NCI-H774 (cell line): ENCODE data around the gene AP5S1.
"Not testable (repeated sequence)": the region's sequence is repeated elsewhere in the genome, so short reads cannot be mapped to it uniquely, and the experiment has no call there.

Experiments
- DNase-seq: peaks from one replicate; lab custom pipeline; 2025; lab: John Stamatoyannopoulos, UW

The AP5S1 gene

GRCh38 chr20:3820048-3820900 is at the start of gene AP5S1:
Gene AP5S1 (plus strand): TSS chr20:3820547. CDS start chr20:3822118, 1,571 bp downstream.
- peak; percentile 94 for DNase-seq

GRCh38 chr20:3771552-3772058 is 48.7 kb upstream of the AP5S1 start:
- no peak for DNase-seq

GRCh38 chr20:3775457-3776108 is 44.8 kb upstream of the AP5S1 start:
- DNase-seq: no peak

GRCh38 chr20:3777381-3777715 is 43.0 kb upstream of the AP5S1 start:
- DNase-seq: no peak

GRCh38 chr20:3777716-3778629 is 42.4 kb upstream of the AP5S1 start:
- no peak for DNase-seq

- DNase-seq: no peak
These were observed 41.4 kb upstream of the AP5S1 start for GRCh38 chr20:3778976-3779375.

GRCh38 chr20:3781153-3781910 is 39.0 kb upstream of the AP5S1 start, which contains the start of gene SPEF1:
Gene SPEF1 (minus strand): TSS chr20:3781448. CDS start chr20:3781287, 161 bp downstream.
- DNase-seq: peak; percentile 86

- DNase-seq: no peak
These were observed 37.8 kb upstream of the AP5S1 start for GRCh38 chr20:3782597-3782996.

GRCh38 chr20:3783068-3783489 is 37.3 kb upstream of the AP5S1 start:
- DNase-seq: no peak

- no peak for DNase-seq
These were observed 36.7 kb upstream of the AP5S1 start for GRCh38 chr20:3783511-3784195.

- no peak for DNase-seq
These were observed 36.0 kb upstream of the AP5S1 start for GRCh38 chr20:3784216-3784853.

GRCh38 chr20:3784863-3785239 is 35.5 kb upstream of the AP5S1 start:
- no peak for DNase-seq

- no peak for DNase-seq
These were observed 34.9 kb upstream of the AP5S1 start for GRCh38 chr20:3785240-3786125.

GRCh38 chr20:3786126-3786484 is 34.2 kb upstream of the AP5S1 start:
- DNase-seq: peak; percentile 49

GRCh38 chr20:3786665-3787323 is 33.6 kb upstream of the AP5S1 start, which contains the start of gene CENPB:
Gene CENPB (minus strand): TSS chr20:3786740. CDS start chr20:3786483, 257 bp downstream.
- peak; percentile 83 for DNase-seq

GRCh38 chr20:3787324-3788014 is 32.9 kb upstream of the AP5S1 start:
- no peak for DNase-seq

GRCh38 chr20:3788685-3789155 is 31.6 kb upstream of the AP5S1 start:
- no peak for DNase-seq

- DNase-seq: not testable (repeated sequence)
These were observed 31.1 kb upstream of the AP5S1 start for GRCh38 chr20:3789201-3789600.
